Hippocampal formation (tissue), 2 donors: ENCODE measurements around the gene ZNG1F.
"Not testable (repeated sequence)": the region's sequence is repeated elsewhere in the genome, so short reads cannot be mapped to it uniquely, and the experiment has no call there.

Source experiments
- DNase-seq, 2 donors: peaks; one replicate each; lab custom pipeline; 2025; lab: John Stamatoyannopoulos, UW

Gene ZNG1F

GRCh38 chr9:41189217-41189616 lies at the start of gene ZNG1F:
Gene ZNG1F (minus strand): TSS chr9:41189317. CDS start chr9:41189258, 59 bp downstream.
- DNase-seq = not testable (repeated sequence)

- not testable (repeated sequence) for DNase-seq
Observed at GRCh38 chr9:41237110-41237749, 48.1 kb upstream of the ZNG1F start.

- DNase-seq = not testable (repeated sequence)
Observed at GRCh38 chr9:41236486-41237109, 47.5 kb upstream of the ZNG1F start.

- DNase-seq = not testable (repeated sequence)
Observed at GRCh38 chr9:41234811-41235805, 46.0 kb upstream of the ZNG1F start.

GRCh38 chr9:41234221-41234620 lies 45.1 kb upstream of the ZNG1F start:
- DNase-seq = not testable (repeated sequence)

- DNase-seq = not testable (repeated sequence)
Observed at GRCh38 chr9:41232326-41232725, 43.2 kb upstream of the ZNG1F start.

GRCh38 chr9:41230418-41230817 lies 41.3 kb upstream of the ZNG1F start:
- DNase-seq = not testable (repeated sequence)

- no peak for DNase-seq
Observed at GRCh38 chr9:41229408-41230401, 40.6 kb upstream of the ZNG1F start.

- not testable (repeated sequence) for DNase-seq
Observed at GRCh38 chr9:41219831-41220230, 30.7 kb upstream of the ZNG1F start.

GRCh38 chr9:41188439-41188838 lies 678 bp downstream of the ZNG1F start:
- not testable (repeated sequence) for DNase-seq

GRCh38 chr9:41174994-41175393 lies 14.1 kb downstream of the ZNG1F start:
- not testable (repeated sequence) for DNase-seq

- DNase-seq = not testable (repeated sequence)
Observed at GRCh38 chr9:41150116-41150515, 39.0 kb downstream of the ZNG1F start.

- not testable (repeated sequence) for DNase-seq
Observed at GRCh38 chr9:41141878-41142277, 47.2 kb downstream of the ZNG1F start.

- DNase-seq = not testable (repeated sequence)
Observed at GRCh38 chr9:41128581-41128980, 60.5 kb downstream of the ZNG1F start, which contains the start of gene FOXD4L6. Gene FOXD4L6 (minus strand): TSS chr9:41128681. CDS start chr9:41128383, 298 bp downstream.

GRCh38 chr9:41126746-41127446 lies 62.2 kb downstream of the ZNG1F start:
- DNase-seq = not testable (repeated sequence)

- not testable (repeated sequence) for DNase-seq
Observed at GRCh38 chr9:41125936-41126335, 63.2 kb downstream of the ZNG1F start.

GRCh38 chr9:41125109-41125658 lies 63.9 kb downstream of the ZNG1F start:
- not testable (repeated sequence) for DNase-seq

- DNase-seq = not testable (repeated sequence)
Observed at GRCh38 chr9:41124250-41125108, 64.6 kb downstream of the ZNG1F start.

- DNase-seq = not testable (repeated sequence)
Observed at GRCh38 chr9:41123812-41124211, 65.3 kb downstream of the ZNG1F start.
